ENCODE data around the gene CAVIN3. TPM values are rescaled to one million over a fixed set of nuclear protein-coding genes. Genes with fewer than 3 reads are reported as not detected.

The CAVIN3 gene
- total RNA-seq (2013; cell fraction: nucleolus; rRNA removed) = not detected in 2 replicates
- 8.5 and 8.6 TPM in 2 replicates for total RNA-seq (2014; rRNA removed)
- total RNA-seq (2014; rRNA removed; fragmentation: Illumina TruSeq; extraction: Trizol) = 1.3 and 1.8 TPM in 2 replicates
- 7.8 and 8.6 TPM in 2 replicates for total RNA-seq (2021)
- polyA plus RNA-seq (2011; ENCODE audit: low read depth) = 0.42 TPM
- 0.05 TPM in 1 of 2 replicates, not detected in the other for polyA plus RNA-seq (2011; rRNA removed)
- not detected in 2 replicates for polyA plus RNA-seq (2011; cell fraction: cytosol; rRNA removed)
- polyA plus RNA-seq (2011; cell fraction: nucleus; rRNA removed) = not detected in 2 replicates
- 1.6 and 2.2 TPM in 2 replicates for polyA plus RNA-seq (2012)
- polyA plus RNA-seq (2014; fragmentation: Illumina TruSeq; extraction: Trizol) = 0.79 and 1.4 TPM in 2 replicates
- under 1 TPM; 0.10 to 0.15 TPM for polyA plus RNA-seq (2014; fragmentation: Nextera tagmentation; extraction: Ambion mirVana)
- 7.3 and 7.7 TPM in 2 replicates for polyA plus RNA-seq (2014; rRNA removed)
- 10 to 100 TPM; 13.1 to 13.9 TPM for polyA plus RNA-seq (2016; fragmentation: Nextera tagmentation; extraction: Ambion mirVana)
- not detected in 2 replicates for polyA minus RNA-seq (2011; rRNA and poly(A)+ RNA removed)
- polyA minus RNA-seq (2011; cell fraction: cytosol; rRNA and poly(A)+ RNA removed) = 0.83 and 1.1 TPM in 2 replicates
- polyA minus RNA-seq (2011; cell fraction: nucleus; rRNA and poly(A)+ RNA removed) = not detected in 2 replicates
- Bru-seq, nascent RNA = percentile 42 among the genes with signal in this experiment
- BruChase-seq, experiment 1, labeled RNA remaining after a 6-hour chase = percentile 36 among the genes with signal in this experiment
- percentile 27 among the genes with signal in this experiment for BruChase-seq, experiment 2, labeled RNA remaining after a 2-hour chase
- long read RNA-seq, experiment 1, transcript CAVIN3-201 (2 exons, 1,174 nt) = major isoform, 10 of 10 reads
- long read RNA-seq, experiment 1, partial matches to known transcripts = 0 of 10 reads
- long read RNA-seq, experiment 1, other reads (novel, unspliced or antisense) = 0 of 10 reads
- long read RNA-seq, experiment 2, transcript CAVIN3-201 (2 exons, 1,174 nt) = major isoform, 7 of 8 reads
- long read RNA-seq, experiment 2, partial matches to known transcripts = 0 of 8 reads
- long read RNA-seq, experiment 2, other reads (novel, unspliced or antisense) = 0 of 8 reads

- H3K4me2 ChIP-seq (ENCODE audit: control insufficient read depth, insufficient read depth) = peak within 1 kb of the TSS; percentile 56
- in situ Hi-C loops (cut with MboI) (no loop called here), intact Hi-C loops (cut with micrococcal nuclease; ENCODE audit: unreplicated experiment) (no loop called here)
- peak; percentile 84 for FAIRE-seq
- BruUV-seq (replicated peaks) = no TSS peak
- no peaks in the 10 kb centered on the region for H3K9me3 ChIP-seq (replicated peaks; ENCODE audit: control insufficient read depth, insufficient read depth, low read length)
- RAD21 ChIA-PET (ENCODE audit: unreplicated experiment) = interaction anchor here (1.1 to 1.2 kb wide), 2 partner anchors 31 to 58 kb away, joined by 3 read pairs; no protein-coding TSS in a partner anchor
- peak; percentile 87 for ATAC-seq
- POLR2A ChIA-PET = interaction anchor here (1.0 to 1.3 kb wide), 4 partner anchors 12 to 30 kb away, joined by 3 to 12 read pairs (median 4); no protein-coding TSS in a partner anchor
- DNase-seq (ENCODE audit: low read depth, low spot score) = peak; percentile 43
- no peaks in the 10 kb centered on the region for H3K79me2 ChIP-seq (ENCODE audit: control insufficient read depth, insufficient read depth, low read length)
- no peaks in the 10 kb centered on the region for H3K27me3 ChIP-seq (replicated peaks in 1 of 2; ENCODE audit: control insufficient read depth in 2 of 2, insufficient read depth in 2 of 2, low read length in 1 of 2)
- peak within 1 kb of the TSS; percentile 53; the same call in 1 of the 2 replicates for H3K9ac ChIP-seq (ENCODE audit: control insufficient read depth, insufficient read depth, low read length)
- peak within 1 kb of the TSS; percentile 17; the same call in 1 of the 2 replicates for H3K4me3 ChIP-seq
- peaks cover 26% of the 10 kb centered on the region for H3K4me1 ChIP-seq (ENCODE audit: control insufficient read depth, insufficient read depth, low read length)
- WGBS (ENCODE audit: insufficient coverage, insufficient replicate concordance, low lambda C conversion rate, missing lambda C conversion rate) = 2% methylated on average over 40 of the region's 44 CpGs
- no peaks in the 10 kb centered on the region for H4K20me1 ChIP-seq (ENCODE audit: control insufficient read depth, insufficient read depth)
- H3K27ac ChIP-seq (ENCODE audit: control insufficient read depth, insufficient read depth) = peak within 1 kb of the TSS; percentile 74
- CTCF ChIA-PET = interaction anchor here (0.9 to 6.1 kb wide), 4 partner anchors 14 to 70 kb away, joined by 3 to 55 read pairs (median 24); no protein-coding TSS in a partner anchor
- peak within 1 kb of the TSS; percentile 73 for H2AFZ ChIP-seq (ENCODE audit: control insufficient read depth, low read depth, low read length)
- SMC1A ChIA-PET (ENCODE audit: uncharacterized antibody, unreplicated experiment) = interaction anchor here (1.3 kb wide), 1 partner anchor 33 kb away, joined by 4 read pairs; no protein-coding TSS in a partner anchor
- no peaks in the 10 kb centered on the region; a peak in 1 of 4 replicates for H3K36me3 ChIP-seq (ENCODE audit: control insufficient read depth in 2 of 2, insufficient read depth in 2 of 2, low read length in 1 of 2)
- no peak for TF ChIP-seq ZNF274 (IDR thresholded peaks at IDR 0.05; ENCODE audit: insufficient read depth, insufficient read length)
- no peak for TF ChIP-seq ZNF622 (IDR thresholded peaks at IDR 0.05)
- no peak; the same call in 1 of the 2 replicates for TF ChIP-seq ZNF687 (IDR thresholded peaks at IDR 0.05)
- no peak for TF ChIP-seq EZH2 (IDR thresholded peaks at IDR 0.05; ENCODE audit: borderline replicate concordance, control insufficient read depth, low read depth, low read length)
- no peak for TF ChIP-seq TCF7 (IDR thresholded peaks at IDR 0.05; ENCODE audit: borderline replicate concordance)
- peak; percentile 68 for TF ChIP-seq NFIC (IDR thresholded peaks at IDR 0.05; ENCODE audit: low read depth, low read length)
- peak; percentile 43; the same call in 1 of the 2 replicates for TF ChIP-seq CBFB (IDR thresholded peaks at IDR 0.05; ENCODE audit: low read depth)
- TF ChIP-seq KLF5 (IDR thresholded peaks at IDR 0.05; ENCODE audit: partially characterized antibody) = no peak
- TF ChIP-seq MXI1 (IDR thresholded peaks at IDR 0.05; ENCODE audit: low read depth, low read length) = no peak
- no peak for TF ChIP-seq ZNF217 (IDR thresholded peaks at IDR 0.05)
- TF ChIP-seq MEF2B (IDR thresholded peaks at IDR 0.05; ENCODE audit: partially characterized antibody, poor library complexity, severe bottlenecking) = peak; percentile 29
- TF ChIP-seq RELB (IDR thresholded peaks at IDR 0.05; ENCODE audit: low read depth) = peak; percentile 76
- peak; percentile 21 to 63; a peak in 1 of 4 replicates for TF ChIP-seq IKZF2 (IDR thresholded peaks at IDR 0.05)
Observed at GRCh38 chr11:6320411-6321155, at the start of gene CAVIN3. CAVIN3 (minus strand) TSS chr11:6320501; CDS start chr11:6320476, 25 bp downstream.
